Upper lobe of left lung (tissue), 6 donors: ENCODE results near the gene TMTC1. TPM values are rescaled to one million over a fixed set of nuclear protein-coding genes. Genes with fewer than 3 reads are reported as not detected.

Experiments used
- ATAC-seq, 2 donors: fragments of 200-7000 bp; cut with Tn5 transposase; one replicate each; pipeline ENCODE4 v1.9.1; 2022; ENCODE audit warnings: mild to moderate bottlenecking in 2 of 2, moderate library complexity in 2 of 2; ENCODE audit not compliant: low FRiP score in 2 of 2
- DNase-seq, 2 donors: peaks; one replicate each; pipeline ENCODE4 v3.0.0-alpha.2; 2019 to 2020
- H3K27ac ChIP-seq, 4 donors: fragments of 200-600 bp; sonication (generic); one replicate each; pipeline ENCODE4 v1.5.1; 2016 to 2019
- H3K27me3 ChIP-seq, 4 donors: fragments of 200-600 bp; sonication (generic); one replicate each; pipeline ENCODE4 v1.5.1; 2017 to 2019
- H3K36me3 ChIP-seq, 4 donors: fragments of 200-600 bp; sonication (generic); one replicate each; pipeline ENCODE4 v1.5.1; 2016 to 2019
- H3K4me1 ChIP-seq, 4 donors: fragments of 200-600 bp; sonication (generic); one replicate each; pipeline ENCODE4 v1.5.1; 2018 to 2019
- H3K4me3 ChIP-seq, 4 donors: fragments of 200-600 bp; sonication (generic); one replicate each; pipeline ENCODE4 v1.5.1; 2017 to 2019; ENCODE audit warnings: mild to moderate bottlenecking in 2 of 4, moderate library complexity in 1 of 4
- H3K9me3 ChIP-seq, 4 donors: fragments of 200-600 bp; sonication (generic); one replicate each; pipeline ENCODE4 v1.5.1; 2018 to 2019
- CTCF ChIP-seq, 6 experiments: fragments of 450-650 bp in 4 of 6; fragments of 200-600 bp in 2 of 6; sonication (generic) in 2 of 6; IDR thresholded peaks; one replicate each; pipeline ENCODE4 v1.5.1; 2016 to 2019; ENCODE audit warnings: antibody characterized with exemption in 6 of 6
- EP300 ChIP-seq, 4 donors: sonication (generic); formaldehyde crosslinking; IDR thresholded peaks; one replicate each; pipeline ENCODE4 v1.5.1; 2017; ENCODE audit warnings: antibody characterized with exemption in 4 of 4, control low read depth in 2 of 4
- POLR2A ChIP-seq, 4 donors: fragments of 450-650 bp; IDR thresholded peaks; one replicate each; pipeline ENCODE4 v1.5.1; 2016 to 2017; ENCODE audit warnings: antibody characterized with exemption in 4 of 4, mild to moderate bottlenecking in 2 of 4
- POLR2AphosphoS5 ChIP-seq, 2 donors: sonication (generic); formaldehyde crosslinking; IDR thresholded peaks; one replicate each; pipeline ENCODE4 v1.5.1; 2017; ENCODE audit warnings: antibody characterized with exemption in 2 of 2
- WGBS, 2 donors: methylation state at CpG; one replicate each; pipeline ENCODE4 v1.1.5; 2017 to 2018; 5-methylcytosine and 5-hydroxymethylcytosine counted together
- total RNA-seq, 6 donors: library from RNA; depleted of rRNA in 4 of 6; stranded (reverse); fragments of >200 nt in 4 of 6; gene quantifications; one replicate each; pipeline versions ENCODE4 v1.1.0 to v1.2.1, GENCODE V29; 2016 to 2021
- donor health status: DM: no; HTN: no; CAD: no; lungs with moderate emphysema.
- donor health status: DM: no; HTN: yes; CAD: no; lungs with severe emphysema.

The TMTC1 gene
- total RNA-seq, 6 donors from 2014 or later: 25.1 to 39.3 (median 29.7) TPM

GRCh38 chr12:29728030-29728429, 55.7 kb downstream of the TMTC1 start:
- H3K36me3 ChIP-seq: no peaks in the 10 kb centered on the region
- 75 to 81% methylated on average over 7 of the region's 7 CpGs for WGBS, 2 donors

GRCh38 chr12:29726741-29727348, 56.9 kb downstream of the TMTC1 start:
- Histone ChIP-seq H3K4me1 (peaks cover 3 to 20% (median 9%) of the 10 kb centered on the region in 4 donors), H3K27ac (peak overlapping the region; percentile 37 to 76 (median 59)), H3K36me3 (no peaks in the 10 kb centered on the region), H3K9me3 (no peaks in the 10 kb centered on the region), H3K4me3 (no peak overlapping the region), H3K27me3 (no peaks in the 10 kb centered on the region)
- WGBS, 2 donors: 46 to 55% methylated on average over 2 of the region's 2 CpGs
- no peak for TF ChIP-seq EP300 (IDR thresholded peaks at IDR 0.05)
- TF ChIP-seq CTCF (IDR thresholded peaks at IDR 0.05): no peak
- no peak for TF ChIP-seq POLR2A (IDR thresholded peaks at IDR 0.05)
- no peak for TF ChIP-seq POLR2AphosphoS5 (IDR thresholded peaks at IDR 0.05)
- DNase-seq (no peak), ATAC-seq (no peak)

More at GRCh38 chr12:29728030-29728429, 55.7 kb downstream of the TMTC1 start:
- Histone ChIP-seq H3K4me3 (no peak overlapping the region), H3K27ac (peak overlapping the region in 1 of 4 donors; percentile 28), H3K4me1 (peaks cover 3 to 20% (median 9%) of the 10 kb centered on the region in 4 donors), H3K9me3 (no peaks in the 10 kb centered on the region), H3K27me3 (no peaks in the 10 kb centered on the region)
- no peak for TF ChIP-seq POLR2A (IDR thresholded peaks at IDR 0.05)
- no peak for TF ChIP-seq EP300 (IDR thresholded peaks at IDR 0.05)
- no peak for TF ChIP-seq CTCF (IDR thresholded peaks at IDR 0.05)
- no peak for TF ChIP-seq POLR2AphosphoS5 (IDR thresholded peaks at IDR 0.05)
- ATAC-seq: no peak
- DNase-seq: no peak

GRCh38 chr12:29726321-29726692, 57.4 kb downstream of the TMTC1 start:
- no peak for ATAC-seq
- H3K27me3 ChIP-seq: no peaks in the 10 kb centered on the region
- TF ChIP-seq POLR2AphosphoS5 (IDR thresholded peaks at IDR 0.05) (no peak), EP300 (IDR thresholded peaks at IDR 0.05) (no peak), POLR2A (IDR thresholded peaks at IDR 0.05) (no peak), CTCF (IDR thresholded peaks at IDR 0.05) (no peak)
- no peak for DNase-seq
- H3K27ac ChIP-seq: peak overlapping the region; percentile 37 to 76 (median 59)
- no peaks in the 10 kb centered on the region for H3K36me3 ChIP-seq
- no peak overlapping the region for H3K4me3 ChIP-seq
- H3K9me3 ChIP-seq: no peaks in the 10 kb centered on the region
- peaks cover 3 to 20% (median 8%) of the 10 kb centered on the region in 4 donors for H3K4me1 ChIP-seq
- WGBS, 2 donors: 38 to 43% methylated on average over 3 of the region's 3 CpGs

- Histone ChIP-seq H3K27me3 (no peaks in the 10 kb centered on the region), H3K4me1 (peaks cover 3 to 20% (median 6%) of the 10 kb centered on the region in 4 donors), H3K4me3 (no peak overlapping the region), H3K27ac (peak overlapping the region; percentile 43 to 76 (median 62)), H3K9me3 (no peaks in the 10 kb centered on the region), H3K36me3 (no peaks in the 10 kb centered on the region)
- TF ChIP-seq POLR2AphosphoS5 (IDR thresholded peaks at IDR 0.05) (peak in 1 of 2 donors; percentile 22), EP300 (IDR thresholded peaks at IDR 0.05) (no peak)
- DNase-seq (no peak), ATAC-seq (peak; percentile 26 to 30)
- 45 to 56% methylated on average over 6 of the region's 6 CpGs for WGBS, 2 donors
Observed at GRCh38 chr12:29725587-29726320, 58.0 kb downstream of the TMTC1 start.

- no peaks in the 10 kb centered on the region for H3K27me3 ChIP-seq
- H3K4me3 ChIP-seq: no peak overlapping the region
- H3K4me1 ChIP-seq: peaks cover 3 to 8% (median 6%) of the 10 kb centered on the region in 4 donors
- H3K9me3 ChIP-seq: no peaks in the 10 kb centered on the region
- no peak for TF ChIP-seq CTCF (IDR thresholded peaks at IDR 0.05)
- TF ChIP-seq POLR2AphosphoS5 (IDR thresholded peaks at IDR 0.05): no peak
- no peak for TF ChIP-seq POLR2A (IDR thresholded peaks at IDR 0.05)
- TF ChIP-seq EP300 (IDR thresholded peaks at IDR 0.05): no peak
- no peak overlapping the region for H3K27ac ChIP-seq
- DNase-seq (no peak), ATAC-seq (no peak)
- no peaks in the 10 kb centered on the region for H3K36me3 ChIP-seq
- WGBS, 2 donors: 93 to 99% methylated on average over 2 of the region's 2 CpGs
Observed at GRCh38 chr12:29722164-29722563, 61.6 kb downstream of the TMTC1 start.
